K562 (cell line): ENCODE results near the gene FDX1. TPM values are rescaled to one million over a fixed set of nuclear protein-coding genes. Genes with fewer than 3 reads are reported as not detected.

Experiments
- ATAC-seq: fragments of 200-7000 bp; cut with Tn5 transposase; 3 replicates; pipeline ENCODE4 v1.9.1; 2020; ENCODE audit warnings: moderate library complexity
- BruUV-seq: library from RNA; stranded (reverse); fragments of 400-500 nt; replicated peaks from 2 replicates; lab custom pipeline; 2021; lab: Mats Ljungman, UMichigan
- CTCF ChIA-PET: fragments of 300-600 bp; formaldehyde crosslinking; extraction: SDS; loops from one replicate; lab custom pipeline; 2021; ENCODE audit warnings: low intra/inter-chr PET ratio; lab: Yijun Ruan, JAX
- POLR2A ChIA-PET: fragments of 300-600, 350-650 bp; sonication (Branson Sonifier 250); formaldehyde crosslinking; extraction: SDS; loops from one replicate; lab custom pipeline; 2021; ENCODE audit warnings: antibody characterized with exemption, inconsistent platforms; lab: Yijun Ruan, JAX
- DNase-seq, 4 experiments: peaks; one replicate each; pipeline versions ENCODE4 v3.0.0 to v3.0.0-alpha.2; 2011 to 2018; ENCODE audit warnings: low spot score in 3 of 4, mixed read lengths in 3 of 4; ENCODE audit errors: extremely low read depth in 1 of 4
- FAIRE-seq: peaks from 2 replicates; lab custom pipeline; 2011; peaks lifted over from hg19 to GRCh38; lab: Jason Lieb, UNC
- H2AFZ ChIP-seq: 2 replicates; pipeline ENCODE4 v1.6.0; 2011; ENCODE audit warnings: low read depth, low read length, control low read depth, inconsistent platforms
- H3K27ac ChIP-seq: fragments of 200-600 bp; 3 replicates; pipeline ENCODE4 v1.8.0; 2011; ENCODE audit warnings: low read depth, mild to moderate bottlenecking, control low read depth, inconsistent platforms, low read length, moderate library complexity, mixed read lengths; ENCODE audit errors: extremely low read depth
- H3K27me3 ChIP-seq, 2 experiments: fragments of 300-600 bp in 1 of 2; 2 replicates in 1 of 2; 3 replicates in 1 of 2; pipeline versions ENCODE4 v1.6.0 to v1.8.0; 2011; ENCODE audit warnings: inconsistent platforms in 2 of 2, low read length in 2 of 2, mild to moderate bottlenecking in 1 of 2, mixed read lengths in 1 of 2, moderate library complexity in 1 of 2; ENCODE audit not compliant: control insufficient read depth in 2 of 2, insufficient read depth in 2 of 2
- H3K36me3 ChIP-seq: fragments of 300-600 bp; 3 replicates; pipeline ENCODE4 v1.8.0; 2011; ENCODE audit warnings: mild to moderate bottlenecking, low read length, inconsistent platforms; ENCODE audit not compliant: control insufficient read depth, insufficient read depth
- H3K4me1 ChIP-seq, 2 experiments: fragments of 200-600 bp in 1 of 2; replicated peaks in 1 of 2; 2 replicates in 1 of 2; 3 replicates in 1 of 2; pipeline versions ENCODE4 v1.5.1 to v1.8.0; 2011; ENCODE audit warnings: inconsistent platforms in 2 of 2, low read length in 2 of 2, mild to moderate bottlenecking in 1 of 2, mixed read lengths in 1 of 2, moderate library complexity in 1 of 2; ENCODE audit not compliant: control insufficient read depth in 2 of 2, insufficient read depth in 2 of 2
- H3K4me2 ChIP-seq: 2 replicates; pipeline ENCODE4 v1.6.1; 2011; ENCODE audit warnings: low read length, control low read depth, inconsistent platforms, mixed read lengths; ENCODE audit not compliant: insufficient read depth
- H3K4me3 ChIP-seq: fragments of 200-600 bp; sonication (generic), shearing (Covaris generic); 2 replicates; pipeline ENCODE4 v1.5.1; 2016; ENCODE audit warnings: control low read depth, inconsistent platforms
- H3K79me2 ChIP-seq: fragments of 200-600 bp; 3 replicates; pipeline ENCODE4 v1.8.0; 2011; ENCODE audit warnings: low read length, inconsistent platforms; ENCODE audit not compliant: control insufficient read depth, insufficient read depth
- H3K9ac ChIP-seq, 2 experiments: 2 replicates each; pipeline versions ENCODE4 v1.6.0 to v1.6.1; 2011; ENCODE audit warnings: low read depth in 2 of 2, low read length in 2 of 2, control low read depth in 1 of 2, inconsistent platforms in 1 of 2, mild to moderate bottlenecking in 1 of 2, mixed read lengths in 1 of 2; ENCODE audit not compliant: insufficient read depth in 1 of 2
- H3K9me1 ChIP-seq: one replicate; pipeline ENCODE4 v1.6.0; 2011; ENCODE audit warnings: inconsistent platforms, mild to moderate bottlenecking, low read length, moderate library complexity; ENCODE audit not compliant: control insufficient read depth, insufficient read depth
- H3K9me3 ChIP-seq: replicated peaks from 2 replicates; pipeline ENCODE4 v1.5.1; 2011; ENCODE audit warnings: low read depth, low read length, inconsistent platforms; ENCODE audit not compliant: control insufficient read depth, insufficient read depth
- H4K20me1 ChIP-seq: replicated peaks from 2 replicates; pipeline ENCODE4 v1.6.1; 2011; ENCODE audit warnings: low read length, inconsistent platforms, mixed read lengths; ENCODE audit not compliant: control insufficient read depth, insufficient read depth
- CBFA2T2 ChIP-seq: fragments of 450-650 bp; conservative IDR thresholded peaks from 2 replicates; pipeline ENCODE4 v1.6.1; 2017; ENCODE audit warnings: mild to moderate bottlenecking
- CC2D1A ChIP-seq: fragments of 450-650 bp; IDR thresholded peaks from 2 replicates; pipeline ENCODE4 v1.6.1; 2017; ENCODE audit warnings: mild to moderate bottlenecking
- EGR1 ChIP-seq: fragments of 450-650 bp; conservative IDR thresholded peaks from 2 replicates; pipeline ENCODE4 v1.6.1; 2017; ENCODE audit warnings: mild to moderate bottlenecking
- EWSR1 ChIP-seq: fragments of 450-650 bp; IDR thresholded peaks from 2 replicates; pipeline ENCODE4 v1.6.1; 2018; ENCODE audit warnings: borderline replicate concordance, mild to moderate bottlenecking, low read depth, moderate library complexity; ENCODE audit not compliant: partially characterized antibody
- KLF16 ChIP-seq: IDR thresholded peaks from 2 replicates; pipeline ENCODE4 v1.6.1; 2016; ENCODE audit warnings: antibody characterized with exemption
- TRIM24 ChIP-seq, 2 experiments: fragments of 450-650 bp; IDR thresholded peaks; 2 replicates each; pipeline ENCODE4 v1.6.1; 2016
- ZBTB49 ChIP-seq: sonication (generic); formaldehyde crosslinking; IDR thresholded peaks from 2 replicates; pipeline ENCODE4 v1.8.0; 2022; ENCODE audit warnings: missing genetic modification reagents, mild to moderate bottlenecking, borderline replicate concordance
- ZKSCAN8 ChIP-seq: fragments of 200-800 bp; sonication (Bioruptor generic); IDR thresholded peaks from 2 replicates; pipeline ENCODE4 v1.6.1; 2016; ENCODE audit warnings: missing genetic modification characterization, missing compliant biosample characterization
- ZNF253 ChIP-seq: fragments of 250-450 bp; sonication (Bioruptor Pico); conservative IDR thresholded peaks from 2 replicates; pipeline ENCODE4 v1.6.1; 2021; ENCODE audit warnings: mild to moderate bottlenecking
- in situ Hi-C: fragments of 300-500 bp; cut with MboI; formaldehyde crosslinking; loops from 4 replicates; pipeline ENCODE4 v1.15.0; 2018; ENCODE audit warnings: inconsistent platforms, mixed read lengths
- intact Hi-C: fragments of 100-400 bp; cut with micrococcal nuclease; formaldehyde crosslinking; loops from 2 replicates; pipeline ENCODE4 v1.14.2; 2022
- polyA plus RNA-seq, 8 experiments: library from polyadenylated mRNA; depleted of rRNA in 4 of 8; stranded (reverse) in 5 of 8; unstranded in 3 of 8; fragments of >200 nt; fragmentation: Nextera tagmentation in 2 of 8; fragmentation: Illumina TruSeq in 1 of 8; extraction: Ambion mirVana in 2 of 8; extraction: Trizol in 1 of 8; gene quantifications; 2 replicates each; pipeline versions ENCODE4 v1.2.1 to v1.2.3, GENCODE V29; 2011 to 2014; ENCODE audit warnings: inconsistent platforms in 1 of 8, missing spikeins in 1 of 8
- total RNA-seq, 7 experiments: library from RNA; depleted of rRNA in 6 of 7; stranded (reverse); fragments of >200 nt in 6 of 7; fragmentation: Illumina TruSeq in 2 of 7; extraction: Trizol in 2 of 7; gene quantifications; 2 replicates each; pipeline versions ENCODE4 v1.2.1 to v1.2.3, GENCODE V29; 2011 to 2021; ENCODE audit warnings: low replicate concordance in 1 of 7

Gene FDX1
- total and polyA plus RNA-seq, 9 of the 15 experiments (the other 6 are each of a cell fraction or from before 2014, with no cell fraction given) = 6.4 to 14.3 (median 11.4) TPM

- TF ChIP-seq EWSR1 = no peak
These were observed 38.4 kb downstream of the FDX1 start (continued) for GRCh38 chr11:110468121-110468520.

DNA sequence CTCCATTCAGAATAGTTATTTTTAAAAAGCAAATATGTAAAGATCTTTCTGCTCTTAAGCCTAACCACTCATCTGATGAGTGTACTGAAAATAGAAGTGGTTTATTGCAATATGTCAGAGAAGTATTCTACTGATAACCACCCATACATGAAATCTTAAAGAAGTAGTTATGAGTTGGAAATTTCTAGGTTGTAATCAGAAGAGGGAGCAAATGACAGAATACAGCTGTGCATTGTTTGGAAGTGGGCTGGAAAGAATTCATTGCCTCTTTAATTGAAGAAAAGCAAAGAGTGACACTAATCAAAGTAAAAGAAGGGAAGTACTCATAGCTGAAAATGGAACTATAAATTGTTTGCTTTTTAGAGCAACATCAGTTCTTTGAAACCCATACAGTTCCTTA lies 39.4 kb downstream of the FDX1 start:
- Histone ChIP-seq H3K4me3 (no peak overlapping the region), H3K9ac (no peak overlapping the region), H4K20me1 (no peaks in the 10 kb centered on the region), H3K27me3 (no peaks in the 10 kb centered on the region), H3K4me2 (no peak overlapping the region), H3K36me3 (peaks cover 2% of the 10 kb centered on the region; the same call in 1 of the 3 replicates), H3K79me2 (no peaks in the 10 kb centered on the region), H3K27ac (no peak overlapping the region), H3K9me1 (no peaks in the 10 kb centered on the region), H2AFZ (no peak overlapping the region), H3K9me3 (no peaks in the 10 kb centered on the region), H3K4me1 (no peaks in the 10 kb centered on the region)
- ChIA-PET POLR2A (no interaction called here), CTCF (no interaction called here)
- DNase-seq (no peak), FAIRE-seq (no peak), ATAC-seq (no peak)
- no TSS peak for BruUV-seq
- intact Hi-C loops = no loop called here
- in situ Hi-C loops = loop anchor here (10.0 kb wide), 2 partner anchors 766 to 976 kb away; no protein-coding TSS in a partner anchor
- TF ChIP-seq ZNF253 (no peak), CC2D1A (no peak), KLF16 (no peak), EGR1 (no peak), ZBTB49 (CRISPR knock-in tag) (no peak), CBFA2T2 (no peak), ZKSCAN8 (CRISPR knock-in tag) (no peak), TRIM24 (IDR thresholded peaks at IDR 0.05) (no peak)
